ENCODE data around the gene OR10T2.

The OR10T2 gene

GRCh38 chr1:158366783-158367182, 32.5 kb downstream of the OR10T2 start:
- no peak for TF ChIP-seq CTCF (IDR thresholded peaks at IDR 0.05; ENCODE audit: insufficient read depth, low read length, poor library complexity, severe bottlenecking)
- no peaks in the 10 kb centered on the region for H3K27me3 ChIP-seq (replicated peaks; ENCODE audit: control insufficient read depth, insufficient read depth, low read length)
- no peaks in the 10 kb centered on the region for H3K36me3 ChIP-seq (ENCODE audit: control insufficient read depth, insufficient read depth, low read length)
- no peak for DNase-seq (ENCODE audit: extremely low read depth, insufficient read length)
- H3K4me3 ChIP-seq (replicated peaks; ENCODE audit: low read depth, low read length) = no peak overlapping the region

- Histone ChIP-seq H3K36me3 (ENCODE audit: control insufficient read depth, insufficient read depth, low read length) (no peaks in the 10 kb centered on the region), H3K27me3 (replicated peaks; ENCODE audit: control insufficient read depth, insufficient read depth, low read length) (no peaks in the 10 kb centered on the region), H3K4me3 (replicated peaks; ENCODE audit: low read depth, low read length) (no peak overlapping the region)
- TF ChIP-seq CTCF (IDR thresholded peaks at IDR 0.05; ENCODE audit: insufficient read depth, low read length, poor library complexity, severe bottlenecking) = no peak
- peak; percentile 6 for DNase-seq (ENCODE audit: extremely low read depth, insufficient read length)
Observed at GRCh38 chr1:158362941-158363340, 36.3 kb downstream of the OR10T2 start.

- TF ChIP-seq CTCF (IDR thresholded peaks at IDR 0.05; ENCODE audit: insufficient read depth, low read length, poor library complexity, severe bottlenecking) = no peak
- Histone ChIP-seq H3K27me3 (replicated peaks; ENCODE audit: control insufficient read depth, insufficient read depth, low read length) (no peaks in the 10 kb centered on the region), H3K36me3 (ENCODE audit: control insufficient read depth, insufficient read depth, low read length) (no peaks in the 10 kb centered on the region), H3K4me3 (replicated peaks; ENCODE audit: low read depth, low read length) (no peak overlapping the region)
- no peak for DNase-seq (ENCODE audit: extremely low read depth, insufficient read length)
Observed at GRCh38 chr1:158362482-158362881, 36.8 kb downstream of the OR10T2 start.

- Histone ChIP-seq H3K27me3 (replicated peaks; ENCODE audit: control insufficient read depth, insufficient read depth, low read length) (no peaks in the 10 kb centered on the region), H3K36me3 (ENCODE audit: control insufficient read depth, insufficient read depth, low read length) (no peaks in the 10 kb centered on the region), H3K4me3 (replicated peaks; ENCODE audit: low read depth, low read length) (no peak overlapping the region)
- TF ChIP-seq CTCF (IDR thresholded peaks at IDR 0.05; ENCODE audit: insufficient read depth, low read length, poor library complexity, severe bottlenecking) = no peak
- DNase-seq (ENCODE audit: extremely low read depth, insufficient read length) = no peak
Observed at GRCh38 chr1:158357441-158357840, 41.8 kb downstream of the OR10T2 start.

GRCh38 chr1:158356616-158357015, 42.6 kb downstream of the OR10T2 start:
- H3K36me3 ChIP-seq (ENCODE audit: control insufficient read depth, insufficient read depth, low read length) = no peaks in the 10 kb centered on the region
- H3K27me3 ChIP-seq (replicated peaks; ENCODE audit: control insufficient read depth, insufficient read depth, low read length) = no peaks in the 10 kb centered on the region

More at GRCh38 chr1:158356616-158357015, 42.6 kb downstream of the OR10T2 start:
- TF ChIP-seq CTCF (IDR thresholded peaks at IDR 0.05; ENCODE audit: insufficient read depth, low read length, poor library complexity, severe bottlenecking) = no peak
- no peak for DNase-seq (ENCODE audit: extremely low read depth, insufficient read length)
- no peak overlapping the region for H3K4me3 ChIP-seq (replicated peaks; ENCODE audit: low read depth, low read length)
